Panc1 (cell line): Measurements from ENCODE around the gene LGR4. TPM values are rescaled to one million over a fixed set of nuclear protein-coding genes. Genes with fewer than 3 reads are reported as not detected.

Source experiments
- ATAC-seq: fragments of 200-7000 bp; cut with Tn5 transposase; 2 replicates; pipeline ENCODE4 v1.9.1; 2020; ENCODE audit warnings: mild to moderate bottlenecking, moderate library complexity
- BruUV-seq: library from RNA; stranded (reverse); fragments of 400-500 nt; replicated peaks from 2 replicates; lab custom pipeline; 2021; lab: Mats Ljungman, UMichigan
- CTCF ChIA-PET: fragments of 300-600 bp; sonication (Branson Sonifier 250); formaldehyde crosslinking; loops from one replicate; lab custom pipeline; 2022; ENCODE audit warnings: antibody characterized with exemption; lab: Charles Lee
- POLR2A ChIA-PET: fragments of 300-600 bp; sonication (Branson Sonifier 250); formaldehyde crosslinking; loops from one replicate; lab custom pipeline; 2022; ENCODE audit warnings: antibody characterized with exemption; lab: Charles Lee
- DNase-seq: peaks from one replicate; pipeline ENCODE4 v3.0.0-alpha.2; 2010; ENCODE audit warnings: low read depth, low spot score
- H3K27ac ChIP-seq: 2 replicates; pipeline ENCODE4 v1.5.1; 2011; ENCODE audit warnings: mild to moderate bottlenecking, low read length, inconsistent platforms
- H3K27me3 ChIP-seq: fragments of 200-500 bp; sonication (Bioruptor generic); 2 replicates; pipeline ENCODE4 v1.6.0; 2014; ENCODE audit warnings: low read length, inconsistent platforms; ENCODE audit not compliant: control insufficient read depth, insufficient read depth
- H3K36me3 ChIP-seq: fragments of 200-500 bp; sonication (Bioruptor generic); 2 replicates; pipeline ENCODE4 v1.5.1; 2014; ENCODE audit warnings: inconsistent platforms, mild to moderate bottlenecking, low read length, moderate library complexity; ENCODE audit not compliant: control insufficient read depth, insufficient read depth
- H3K4me1 ChIP-seq: 2 replicates; pipeline ENCODE4 v1.5.1; 2011; ENCODE audit warnings: inconsistent platforms, mild to moderate bottlenecking, low read length, moderate library complexity; ENCODE audit not compliant: control insufficient read depth, insufficient read depth
- H3K4me3 ChIP-seq, 2 experiments: 2 replicates each; pipeline ENCODE4 v1.5.1; 2011 to 2012; ENCODE audit warnings: low read depth in 2 of 2, low read length in 2 of 2, mild to moderate bottlenecking in 2 of 2, inconsistent platforms in 1 of 2, moderate library complexity in 1 of 2
- H3K9me3 ChIP-seq: fragments of 200-500 bp; sonication (Bioruptor generic); 2 replicates; pipeline ENCODE4 v1.5.1; 2014; ENCODE audit warnings: low read depth, mild to moderate bottlenecking, inconsistent platforms, low read length, moderate library complexity; ENCODE audit not compliant: control insufficient read depth, insufficient read depth
- CTCF ChIP-seq: fragments of 450-650 bp; IDR thresholded peaks from 2 replicates; pipeline ENCODE4 v1.5.1; 2017; ENCODE audit warnings: mild to moderate bottlenecking
- POLR2AphosphoS5 ChIP-seq: IDR thresholded peaks from 2 replicates; pipeline ENCODE4 v1.6.1; 2012; ENCODE audit warnings: mild to moderate bottlenecking, low read depth, low read length, moderate library complexity
- REST ChIP-seq, 2 experiments: IDR thresholded peaks; 2 replicates each; pipeline ENCODE4 v1.6.1; 2011 to 2012; ENCODE audit warnings: low read depth in 2 of 2, control low read depth in 1 of 2, low read length in 1 of 2, mild to moderate bottlenecking in 1 of 2, moderate library complexity in 1 of 2; ENCODE audit not compliant: insufficient read depth in 1 of 2
- SIN3A ChIP-seq: IDR thresholded peaks from 2 replicates; pipeline ENCODE4 v1.6.1; 2012; ENCODE audit warnings: low read depth, mild to moderate bottlenecking, low read length, moderate library complexity, borderline replicate concordance; ENCODE audit not compliant: insufficient read depth
- TCF7L2 ChIP-seq: IDR thresholded peaks from 2 replicates; pipeline ENCODE4 v1.6.1; 2011; ENCODE audit warnings: mild to moderate bottlenecking, low read depth, low read length, inconsistent platforms
- in situ Hi-C: cut with HindIII; loops from 2 replicates; pipeline ENCODE4 v1.10.0; 2016; ENCODE audit warnings: low sequenced_read_pairs, low pct_unique_long_range_greater_than_20kb
- intact Hi-C: fragments of 100-400 bp; cut with micrococcal nuclease; formaldehyde crosslinking; loops from one replicate; pipeline ENCODE4 v1.10.0; 2022; ENCODE audit not compliant: unreplicated experiment
- total RNA-seq: library from RNA; stranded (reverse); gene quantifications from one replicate; pipeline ENCODE4 v1.2.1, GENCODE V29; 2021; ENCODE audit not compliant: unreplicated experiment

The LGR4 gene
- total RNA-seq, 1 experiment from 2014 or later: 61.8 TPM

GRCh38 chr11:27481992-27482391 lies 9.4 kb upstream of the LGR4 start:
- no peak overlapping the region for H3K4me3 ChIP-seq
- in situ Hi-C loops (no loop called here), intact Hi-C loops (no loop called here)
- ATAC-seq: no peak
- no peak for DNase-seq
- CTCF ChIA-PET: interaction anchor here (0.7 kb wide), 1 partner anchor 174 kb away, joined by 5 read pairs; no protein-coding TSS in a partner anchor
- BruUV-seq: no TSS peak
- POLR2A ChIA-PET: no interaction called here
- H3K4me1 ChIP-seq: peaks cover 11% of the 10 kb centered on the region; the same call in 1 of the 2 replicates
- peak overlapping the region; percentile 3; the same call in 1 of the 2 replicates for H3K27ac ChIP-seq
- no peaks in the 10 kb centered on the region for H3K27me3 ChIP-seq
- no peak for TF ChIP-seq REST (IDR thresholded peaks at IDR 0.05; ENCODE audit: insufficient read depth in 1 of 2, low read depth in 2 of 2, low read length in 1 of 2)
- TF ChIP-seq SIN3A: no peak
- TF ChIP-seq POLR2AphosphoS5: no peak
- TF ChIP-seq TCF7L2: no peak
- no peak for TF ChIP-seq CTCF
- no peaks in the 10 kb centered on the region for H3K9me3 ChIP-seq
- no peaks in the 10 kb centered on the region for H3K36me3 ChIP-seq

- no TSS peak for BruUV-seq
- Histone ChIP-seq H3K27ac (peak overlapping the region; percentile 60), H3K36me3 (no peaks in the 10 kb centered on the region), H3K4me1 (peaks cover 12% of the 10 kb centered on the region), H3K9me3 (no peaks in the 10 kb centered on the region), H3K27me3 (no peaks in the 10 kb centered on the region), H3K4me3 (no peak overlapping the region)
- DNase-seq (no peak), ATAC-seq (peak; percentile 74)
- in situ Hi-C loops (no loop called here), intact Hi-C loops (no loop called here)
- ChIA-PET POLR2A (interaction anchor here (0.6 kb wide), 1 partner anchor 10 kb away, joined by 7 read pairs; no protein-coding TSS in a partner anchor), CTCF (interaction anchor here (0.7 kb wide), 1 partner anchor 67 kb away, joined by 13 read pairs; no protein-coding TSS in a partner anchor)
- TF ChIP-seq TCF7L2 (peak; percentile 97), POLR2AphosphoS5 (peak; percentile 72), CTCF (no peak), SIN3A (no peak), REST (IDR thresholded peaks at IDR 0.05; ENCODE audit: insufficient read depth in 1 of 2, low read depth in 2 of 2, low read length in 1 of 2) (no peak)
These were observed 5.2 kb upstream of the LGR4 start for GRCh38 chr11:27477831-27478230.
